ENCODE measurements around the gene SFXN2.

The SFXN2 gene

GRCh38 chr10:102723989-102724388 is 9.6 kb downstream of the SFXN2 start:
- TF ChIP-seq, protein P1, sequence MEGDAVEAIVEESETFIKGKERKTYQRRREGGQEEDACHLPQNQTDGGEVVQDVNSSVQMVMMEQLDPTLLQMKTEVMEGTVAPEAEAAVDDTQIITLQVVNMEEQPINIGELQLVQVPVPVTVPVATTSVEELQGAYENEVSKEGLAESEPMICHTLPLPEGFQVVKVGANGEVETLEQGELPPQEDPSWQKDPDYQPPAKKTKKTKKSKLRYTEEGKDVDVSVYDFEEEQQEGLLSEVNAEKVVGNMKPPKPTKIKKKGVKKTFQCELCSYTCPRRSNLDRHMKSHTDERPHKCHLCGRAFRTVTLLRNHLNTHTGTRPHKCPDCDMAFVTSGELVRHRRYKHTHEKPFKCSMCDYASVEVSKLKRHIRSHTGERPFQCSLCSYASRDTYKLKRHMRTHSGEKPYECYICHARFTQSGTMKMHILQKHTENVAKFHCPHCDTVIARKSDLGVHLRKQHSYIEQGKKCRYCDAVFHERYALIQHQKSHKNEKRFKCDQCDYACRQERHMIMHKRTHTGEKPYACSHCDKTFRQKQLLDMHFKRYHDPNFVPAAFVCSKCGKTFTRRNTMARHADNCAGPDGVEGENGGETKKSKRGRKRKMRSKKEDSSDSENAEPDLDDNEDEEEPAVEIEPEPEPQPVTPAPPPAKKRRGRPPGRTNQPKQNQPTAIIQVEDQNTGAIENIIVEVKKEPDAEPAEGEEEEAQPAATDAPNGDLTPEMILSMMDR (IDR thresholded peaks at IDR 0.05; ENCODE audit: low read depth, low read length): no peak
- no peak for DNase-seq (ENCODE audit: extremely low read depth, low read depth)

DNA sequence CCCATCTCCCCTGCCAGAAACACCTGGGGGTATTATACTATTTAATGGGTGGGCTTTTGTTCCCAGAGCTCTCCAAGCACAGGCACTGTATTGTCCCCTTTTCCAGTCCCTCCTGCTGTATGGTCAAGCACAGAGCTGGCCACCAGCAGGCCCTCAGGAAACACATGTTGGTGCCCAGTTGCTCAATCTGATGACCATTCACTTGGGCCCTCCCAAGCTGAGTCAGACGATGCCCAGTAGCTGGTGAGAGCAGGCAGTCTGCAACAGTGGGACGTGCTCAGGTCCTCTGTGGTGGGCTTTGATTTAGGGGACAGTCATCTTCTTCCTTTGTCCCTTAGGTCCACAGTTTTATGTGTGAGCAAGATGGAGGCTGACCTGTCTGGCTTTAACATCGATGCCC is 11.8 kb downstream of the SFXN2 start:
- DNase-seq (ENCODE audit: extremely low read depth, low read depth): no peak
- TF ChIP-seq, protein P1 (IDR thresholded peaks at IDR 0.05; ENCODE audit: low read depth, low read length): no peak

DNA sequence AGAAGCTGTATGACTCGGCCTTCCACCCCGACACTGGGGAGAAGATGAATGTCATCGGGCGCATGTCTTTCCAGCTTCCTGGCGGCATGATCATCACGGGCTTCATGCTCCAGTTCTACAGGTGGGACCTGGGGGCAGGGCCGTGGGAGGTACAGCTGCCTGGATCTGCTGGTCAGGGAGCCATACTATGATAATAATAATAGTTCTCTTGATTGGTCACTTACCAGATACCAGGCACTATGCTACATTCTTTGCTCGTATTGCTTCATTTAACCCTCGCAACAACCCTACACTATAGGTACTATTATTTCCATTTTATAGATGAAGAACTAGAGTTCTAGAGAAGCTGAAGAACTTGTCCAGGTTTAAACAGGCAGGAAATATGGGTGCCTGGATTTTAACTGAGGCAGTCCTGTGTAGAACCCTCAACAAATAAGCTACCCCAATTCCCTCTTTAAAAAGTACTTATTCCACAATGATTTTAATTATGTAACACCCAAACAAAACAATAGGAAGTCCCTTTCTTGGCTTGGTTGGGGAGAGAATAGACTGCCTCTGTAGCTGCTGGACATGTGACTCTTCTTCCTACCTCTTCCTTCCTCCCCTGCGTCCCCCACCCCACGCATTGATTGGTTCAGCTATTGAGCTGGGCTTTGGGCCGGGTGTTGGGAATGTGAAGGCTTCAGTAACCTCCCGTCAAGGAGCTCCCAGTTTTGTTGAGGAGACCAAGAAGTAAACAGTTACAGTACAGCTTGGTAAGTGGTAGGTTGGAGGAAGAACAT is 12.8 kb downstream of the SFXN2 start:
- no peak for DNase-seq (ENCODE audit: extremely low read depth, low read depth)

GRCh38 chr10:102729029-102730026 is 14.9 kb downstream of the SFXN2 start:
- DNase-seq (ENCODE audit: extremely low read depth, low read depth): no peak
- TF ChIP-seq, protein P1 (IDR thresholded peaks at IDR 0.05; ENCODE audit: low read depth, low read length): peak; percentile 95

More for the DNA sequence above, 12.8 kb downstream of the SFXN2 start:
- TF ChIP-seq, protein P1 (IDR thresholded peaks at IDR 0.05; ENCODE audit: low read depth, low read length): no peak

- TF ChIP-seq, protein P1 (IDR thresholded peaks at IDR 0.05; ENCODE audit: low read depth, low read length): no peak
- no peak for DNase-seq (ENCODE audit: extremely low read depth, low read depth)
Observed at GRCh38 chr10:102731222-102731800, 16.9 kb downstream of the SFXN2 start.

GRCh38 chr10:102732661-102733060 is 18.2 kb downstream of the SFXN2 start:
- no peak for DNase-seq (ENCODE audit: extremely low read depth, low read depth)
- TF ChIP-seq, protein P1 (IDR thresholded peaks at IDR 0.05; ENCODE audit: low read depth, low read length): no peak
